Measurements from ENCODE around the gene TRAF1.

Gene TRAF1

DNA sequence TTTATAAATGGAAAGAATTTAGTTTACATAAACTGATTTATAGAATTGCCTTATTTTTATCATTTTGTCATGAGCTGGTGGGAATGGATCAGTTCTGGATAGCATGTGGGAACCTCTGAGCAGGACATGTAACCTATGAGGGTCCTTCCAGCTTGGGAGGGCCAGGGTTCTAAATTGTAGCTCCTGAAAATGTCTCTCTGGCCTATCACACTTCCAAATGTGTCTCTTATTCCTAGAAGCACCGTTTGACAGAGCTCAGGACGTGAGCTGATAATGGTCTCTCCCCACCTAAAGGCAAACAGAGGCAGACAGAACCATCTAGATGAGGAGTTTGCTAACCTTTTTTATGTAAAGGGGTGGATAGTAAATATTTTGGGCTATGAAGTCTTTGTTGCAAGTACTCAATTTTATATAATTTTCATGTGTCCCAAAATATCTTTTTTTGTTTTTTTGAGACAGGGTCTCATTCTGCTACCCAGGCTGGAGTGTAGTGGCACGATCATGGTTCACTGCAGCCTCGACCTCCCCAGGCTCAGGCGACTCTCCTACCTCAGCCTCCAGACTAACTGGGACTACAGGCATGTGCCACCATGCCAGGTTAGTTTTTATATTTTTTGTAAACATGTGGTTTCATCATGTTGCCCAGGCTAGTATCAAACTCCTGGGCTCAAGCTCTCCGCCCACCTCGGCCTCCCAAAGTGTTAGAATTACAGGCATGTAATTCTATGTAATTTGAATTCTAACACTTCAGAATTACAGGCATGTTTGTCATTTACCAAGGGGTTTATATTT lies 4.0 kb downstream of the TRAF1 start:
- no peak for DNase-seq

DNA sequence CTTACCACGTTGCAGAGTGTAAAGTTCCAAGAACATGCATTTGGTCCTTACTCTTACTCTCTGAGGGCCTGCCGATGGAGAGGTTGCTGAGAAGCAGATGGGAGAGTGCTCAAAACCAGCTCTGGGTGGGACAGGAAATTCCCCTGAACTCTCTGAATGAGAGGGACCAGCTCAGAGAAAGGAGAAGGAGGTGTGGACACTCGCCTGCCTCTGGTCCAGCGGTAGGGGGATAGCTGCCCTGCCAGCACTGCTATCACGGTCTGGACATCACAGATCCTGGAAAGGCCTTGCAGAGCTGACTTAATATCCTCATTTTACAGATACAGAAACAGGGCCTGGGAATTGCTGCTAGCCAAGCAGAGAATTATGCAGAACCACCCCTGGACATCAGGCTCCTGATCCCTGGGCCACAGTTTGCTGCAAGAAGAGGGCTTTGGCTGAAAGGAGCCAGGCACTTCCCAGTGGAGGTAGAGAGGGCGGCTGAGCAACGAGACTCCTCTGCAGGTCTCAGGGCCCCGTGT lies 4.9 kb downstream of the TRAF1 start:
- DNase-seq, result no peak

DNA sequence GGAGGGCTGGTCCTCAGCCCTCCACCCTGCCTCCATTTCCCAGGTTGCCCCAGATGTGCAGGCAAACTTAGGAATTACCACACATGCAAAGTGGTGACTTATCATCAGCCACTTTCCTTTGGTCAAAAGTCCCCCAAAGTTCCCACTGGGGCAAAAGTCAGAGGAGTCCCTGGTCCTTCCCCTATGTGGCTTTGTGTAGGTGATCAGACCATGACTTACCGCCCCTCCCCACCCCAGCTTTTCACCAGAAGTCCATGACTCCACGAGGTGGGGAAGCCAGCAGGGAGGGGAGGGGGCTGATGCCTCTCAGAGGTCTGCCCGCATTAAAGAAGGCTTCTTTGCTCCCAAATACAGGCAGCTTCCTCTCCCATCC lies 5.8 kb downstream of the TRAF1 start:
- peak; percentile 77 for DNase-seq

DNA sequence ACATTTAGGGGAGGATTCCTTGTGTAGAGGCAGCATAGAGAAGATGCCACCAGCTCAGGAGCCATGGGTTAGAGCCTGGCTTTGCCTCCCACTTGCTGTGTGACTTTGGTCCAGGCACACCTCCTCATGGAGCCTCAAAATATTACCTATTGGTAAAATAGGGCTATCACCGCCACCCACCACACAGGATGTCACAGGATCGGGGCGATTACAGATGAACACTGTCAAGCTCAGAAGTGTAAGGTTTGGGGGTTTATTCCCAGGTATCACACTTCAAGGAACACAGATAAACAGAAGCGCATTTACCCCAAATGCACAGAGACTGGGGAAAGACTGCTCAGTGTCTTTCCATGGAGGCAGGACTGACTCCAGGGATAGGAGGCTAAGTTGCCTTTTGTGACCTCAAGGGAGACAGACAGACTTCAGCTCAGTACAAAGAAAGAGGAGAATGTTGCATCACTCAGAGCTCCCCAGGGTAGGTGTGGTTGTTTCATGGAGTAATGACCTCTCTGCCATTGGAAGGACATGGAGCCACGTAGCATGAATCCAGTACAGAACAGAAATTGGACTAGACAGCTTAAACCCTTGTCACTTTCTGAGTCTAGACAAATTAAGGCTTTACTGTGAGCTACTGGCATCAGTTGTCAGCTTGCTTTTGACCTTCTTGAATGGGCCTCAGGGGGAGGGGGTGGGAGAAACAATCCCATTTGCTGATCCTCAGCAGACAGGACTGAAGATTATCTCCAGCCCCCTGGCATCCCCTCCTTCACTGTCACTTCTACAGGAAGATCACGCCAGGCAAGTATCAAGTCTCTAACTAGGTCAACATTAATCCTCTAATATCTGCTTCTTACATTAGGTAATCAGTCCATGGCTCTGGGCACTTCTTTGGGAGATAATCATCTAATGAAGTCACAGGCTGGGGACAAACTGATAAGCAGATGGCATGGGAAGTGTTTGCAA lies 6.5 kb downstream of the TRAF1 start:
- peak; percentile 25 for DNase-seq

DNA sequence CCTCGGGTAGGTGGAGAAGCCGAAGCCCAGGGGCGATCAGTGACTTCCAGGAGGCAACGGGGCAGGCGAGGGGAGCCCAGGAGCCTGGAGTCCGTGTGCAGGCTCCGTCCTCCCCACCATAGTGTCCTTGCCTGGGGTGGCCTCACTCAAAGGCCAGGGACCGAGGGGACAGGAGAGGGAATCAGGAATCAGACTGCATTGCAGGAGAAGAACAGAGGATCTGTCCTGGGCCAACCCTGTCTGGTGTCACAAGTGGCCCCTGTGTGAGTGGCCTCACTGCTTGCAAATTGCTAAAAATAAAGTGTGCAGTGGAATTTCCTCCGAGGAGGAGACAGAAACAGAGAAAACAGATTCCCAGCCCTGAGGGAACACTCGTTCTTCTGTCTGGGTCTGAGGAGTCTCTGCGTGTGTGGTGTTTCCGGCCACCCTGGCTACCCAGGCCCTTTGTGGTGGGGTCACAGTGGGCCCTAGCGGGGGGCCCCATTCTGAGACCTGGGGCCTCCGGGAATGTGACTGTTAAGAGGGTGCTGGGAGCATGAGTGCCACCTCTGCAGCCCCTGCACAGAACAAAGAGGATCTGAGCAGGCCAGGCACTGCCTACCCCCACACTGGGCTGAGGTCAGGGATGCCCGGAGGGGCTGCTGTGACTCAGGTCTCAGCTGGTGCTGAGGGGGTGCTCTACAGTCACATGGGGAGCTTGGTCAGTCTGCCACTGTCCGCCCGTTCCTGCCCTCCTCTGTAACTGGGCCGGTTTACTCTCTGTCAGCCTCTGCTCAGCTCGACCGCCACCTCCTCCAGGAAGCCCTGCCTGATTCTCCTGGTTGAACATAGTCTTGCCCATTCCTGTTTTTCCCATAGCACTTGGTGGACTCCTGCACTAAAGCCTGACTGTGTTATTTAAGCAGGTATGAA lies 7.4 kb downstream of the TRAF1 start:
- peak; percentile 36 for DNase-seq

DNA sequence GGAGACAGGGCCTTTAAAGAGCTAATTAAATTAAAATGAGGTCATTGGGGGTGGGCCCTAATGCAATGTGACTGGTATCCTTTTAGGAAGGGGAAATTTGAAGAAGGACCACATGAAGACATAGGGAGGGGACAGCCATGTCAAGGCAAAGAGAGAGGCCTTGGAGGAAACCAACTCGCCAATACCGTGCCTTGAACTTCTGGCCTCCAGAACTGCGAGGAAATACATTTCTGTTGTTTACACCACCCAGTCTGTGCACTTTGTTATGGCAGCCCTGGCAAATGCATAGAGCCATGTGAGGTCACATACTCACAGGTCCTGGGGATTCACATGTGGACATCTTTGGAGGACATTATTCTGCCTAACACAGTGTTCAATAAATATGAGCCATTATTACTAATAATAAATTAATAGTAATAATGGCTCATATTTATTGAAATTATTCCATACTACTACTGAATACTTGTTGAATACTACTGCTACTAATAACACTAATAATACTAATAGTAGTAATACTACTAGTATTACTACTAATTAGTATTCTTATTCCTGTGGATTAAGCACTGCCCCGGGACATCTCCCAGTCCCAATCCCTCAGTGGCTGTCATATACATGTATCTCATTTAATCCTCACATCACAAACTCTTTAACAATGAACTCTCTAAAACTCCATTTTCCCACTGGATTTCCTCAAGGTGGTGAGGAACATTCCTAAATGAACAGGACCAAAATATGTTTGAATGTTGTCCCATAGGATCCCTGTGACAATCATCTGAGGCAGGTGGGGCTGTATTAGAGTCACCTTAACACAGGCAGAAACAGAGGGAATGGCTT lies 8.4 kb downstream of the TRAF1 start:
- peak; percentile 2 for DNase-seq

DNA sequence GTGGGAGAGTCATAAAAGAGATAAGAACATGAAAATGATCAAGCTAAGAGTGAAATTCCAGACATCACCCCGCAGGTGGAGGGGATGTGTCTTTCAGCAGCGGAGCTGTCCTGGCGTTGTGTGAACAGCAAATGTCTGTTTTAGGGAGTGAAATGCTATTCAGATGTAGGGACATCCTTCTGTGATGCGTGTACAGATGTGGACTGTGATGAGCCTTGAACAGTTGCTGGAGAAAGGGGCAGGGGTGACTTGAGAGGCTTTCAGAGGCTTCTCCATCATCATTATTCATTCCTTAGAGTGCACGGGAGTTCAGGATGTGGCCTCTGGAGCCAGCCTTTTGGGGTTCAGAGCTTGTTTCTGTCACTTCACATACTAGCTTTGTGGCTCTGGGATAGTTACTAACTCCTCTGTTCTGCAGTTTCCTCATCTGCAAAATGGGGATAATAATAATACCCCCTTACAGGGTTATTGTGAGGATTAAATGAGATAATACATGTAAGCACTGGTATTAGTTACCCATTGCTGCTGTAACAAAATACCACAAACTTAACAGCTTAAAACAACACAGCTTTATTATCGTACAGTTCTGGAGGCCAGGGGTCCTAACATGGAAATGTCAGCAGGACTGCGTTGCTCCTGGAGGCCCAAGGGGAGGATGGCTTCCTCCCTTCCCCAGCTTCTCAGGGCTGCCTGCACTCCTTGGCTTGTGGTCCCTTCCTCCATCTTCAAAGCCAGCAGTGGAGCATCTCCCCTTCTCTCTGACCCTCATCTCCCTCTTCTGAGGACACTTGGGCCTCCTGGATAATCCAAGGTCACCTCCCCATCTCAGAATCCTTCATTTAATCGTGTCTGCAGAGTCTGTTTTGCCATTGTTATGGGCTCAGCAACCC lies 9.4 kb downstream of the TRAF1 start:
- no peak for DNase-seq

DNA sequence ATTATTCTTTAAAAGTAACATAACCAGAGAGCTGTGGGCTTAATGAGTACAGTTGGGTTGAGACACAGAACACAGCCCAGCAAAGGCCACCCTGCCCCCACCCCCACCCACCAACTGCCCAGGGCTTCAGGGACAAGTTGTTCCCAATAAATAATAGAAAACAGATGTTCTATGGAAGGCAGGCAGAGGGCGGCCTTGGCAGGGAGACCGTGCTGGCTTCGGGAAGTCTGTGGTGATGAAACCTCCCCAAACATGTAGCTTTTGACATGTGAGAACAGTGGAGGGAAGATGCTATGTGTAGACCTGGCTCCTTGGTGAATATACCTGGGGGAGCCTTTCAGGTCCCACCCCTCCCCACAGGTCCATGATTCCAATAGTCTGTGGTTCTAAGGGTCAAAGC lies 10.0 kb downstream of the TRAF1 start:
- DNase-seq, result no peak

DNA sequence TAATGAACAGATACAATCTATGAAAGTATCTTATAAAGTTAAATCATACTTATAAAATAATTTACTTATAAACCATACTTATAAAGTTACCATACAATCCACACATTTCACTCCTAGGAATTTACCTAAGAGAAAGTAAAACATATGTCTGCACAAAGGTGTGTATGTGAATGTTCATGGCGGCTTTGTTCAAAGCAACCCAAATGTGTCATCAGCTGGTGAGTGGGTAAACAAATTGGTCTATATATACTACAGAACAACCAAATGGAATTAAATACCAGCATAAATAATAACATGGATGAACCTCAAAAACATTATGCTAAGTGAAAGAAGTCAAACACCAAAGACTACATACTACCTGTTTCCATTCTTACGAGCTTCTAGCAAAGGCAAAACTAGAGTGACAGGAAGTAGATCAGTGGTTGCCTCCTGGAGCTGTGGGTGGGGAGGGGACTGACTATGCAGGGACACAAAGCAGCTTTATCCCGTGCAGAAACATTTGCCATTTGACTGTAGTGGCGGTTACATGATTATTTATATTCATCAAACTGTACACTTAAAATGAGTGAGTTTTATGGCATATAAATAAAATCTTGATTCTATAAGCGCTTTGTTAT lies 10.6 kb downstream of the TRAF1 start:
- no peak for DNase-seq

DNA sequence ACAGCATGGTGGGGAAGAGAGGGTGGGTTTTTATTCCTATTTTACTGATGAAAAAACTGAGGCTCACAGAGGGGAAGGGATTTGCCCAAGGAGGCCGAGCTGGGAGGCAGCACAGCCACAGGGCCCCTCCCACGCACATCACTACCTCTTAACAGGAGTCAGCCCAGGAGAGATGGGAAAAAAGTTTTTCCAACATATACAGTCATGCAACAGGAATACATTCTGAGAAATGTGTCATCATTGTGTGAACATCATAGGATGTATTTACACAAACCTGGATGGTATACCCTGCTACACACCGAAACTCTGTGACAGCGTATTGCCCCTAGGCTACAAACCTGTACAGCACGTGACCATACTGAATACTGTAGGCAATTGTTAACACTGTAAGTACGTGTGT lies 11.6 kb downstream of the TRAF1 start:
- DNase-seq, result no peak

DNA sequence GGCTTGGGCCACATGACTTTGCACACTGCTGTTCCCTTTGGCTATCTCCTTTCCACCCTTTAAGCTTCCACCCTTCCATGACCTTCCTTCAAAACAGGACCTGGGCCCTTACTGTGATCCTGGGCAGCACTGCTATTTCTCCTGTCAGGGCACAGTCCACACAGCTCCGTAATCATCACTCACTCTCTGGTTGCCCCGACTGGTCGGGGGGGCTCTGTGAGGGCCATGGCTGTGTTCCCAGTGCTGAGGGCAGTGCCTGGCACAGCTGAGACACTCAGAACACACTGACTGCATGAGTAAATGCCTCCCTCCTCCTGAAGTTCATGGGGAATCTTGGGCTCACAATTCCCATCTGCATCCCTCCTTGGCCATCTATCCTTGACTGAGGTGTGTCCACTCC lies 12.2 kb downstream of the TRAF1 start:
- DNase-seq, result no peak

DNA sequence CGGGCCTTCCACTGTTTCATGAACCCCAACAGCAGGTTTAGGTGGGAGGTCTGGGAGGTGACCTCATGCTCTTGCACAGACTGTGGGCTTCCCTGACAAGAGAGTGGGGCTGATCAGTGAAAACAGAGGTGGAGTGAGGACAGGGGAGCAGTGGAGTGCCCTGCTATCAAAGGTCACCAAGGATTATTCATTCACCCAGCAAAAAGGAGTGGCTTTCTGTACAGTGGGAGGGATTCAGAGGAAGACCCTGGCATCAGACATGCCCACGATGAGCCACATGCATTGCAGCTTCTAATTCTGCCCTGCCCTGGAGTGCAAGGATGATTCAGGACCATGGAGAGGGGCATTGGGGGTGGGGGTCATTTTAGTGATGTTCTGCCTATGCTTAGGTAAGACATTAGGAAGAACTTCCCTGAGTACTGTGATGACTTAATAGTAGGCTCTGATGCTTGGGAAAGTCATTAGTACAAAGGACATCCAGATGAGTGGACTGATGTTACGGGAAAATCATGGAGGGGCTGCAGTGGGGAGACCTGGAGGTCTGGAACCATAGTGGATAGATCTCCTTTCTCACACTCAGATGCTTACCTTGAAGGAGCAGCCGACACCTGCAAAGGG lies 12.8 kb downstream of the TRAF1 start:
- no peak for DNase-seq

DNA sequence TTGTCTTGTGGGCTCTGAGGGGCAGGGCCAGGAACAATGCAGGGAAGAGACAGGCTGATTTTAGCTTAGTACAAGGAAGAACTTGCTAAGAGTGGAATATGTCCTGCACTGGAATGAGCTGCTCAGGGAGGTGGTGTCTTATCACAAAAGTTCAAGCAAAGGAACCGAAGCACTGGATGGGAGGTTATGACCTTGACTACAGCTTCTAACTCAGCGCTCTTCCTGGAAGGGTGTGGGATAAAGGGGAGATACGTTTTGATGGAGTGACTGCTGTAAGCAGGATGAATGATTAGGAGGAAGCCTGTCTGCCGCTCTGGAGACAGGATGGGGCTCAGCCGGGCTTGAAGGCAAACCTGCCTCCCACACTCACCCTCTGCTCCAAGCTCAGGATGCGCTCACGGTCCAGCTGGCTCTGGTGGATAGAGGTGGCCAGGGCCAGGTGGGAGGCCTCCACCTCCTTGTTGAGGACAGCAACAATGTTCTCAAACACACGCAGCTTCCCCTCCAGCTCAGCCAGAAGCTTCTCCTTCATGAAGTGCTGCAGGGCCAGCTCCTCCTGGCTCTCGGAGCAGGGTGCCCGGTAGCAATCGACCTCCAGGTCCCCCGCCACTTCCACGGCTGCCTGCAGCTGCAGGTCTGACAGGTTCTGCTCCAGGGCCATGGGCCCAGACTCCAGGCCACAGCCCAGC lies 13.5 kb downstream of the TRAF1 start:
- no peak for DNase-seq

DNA sequence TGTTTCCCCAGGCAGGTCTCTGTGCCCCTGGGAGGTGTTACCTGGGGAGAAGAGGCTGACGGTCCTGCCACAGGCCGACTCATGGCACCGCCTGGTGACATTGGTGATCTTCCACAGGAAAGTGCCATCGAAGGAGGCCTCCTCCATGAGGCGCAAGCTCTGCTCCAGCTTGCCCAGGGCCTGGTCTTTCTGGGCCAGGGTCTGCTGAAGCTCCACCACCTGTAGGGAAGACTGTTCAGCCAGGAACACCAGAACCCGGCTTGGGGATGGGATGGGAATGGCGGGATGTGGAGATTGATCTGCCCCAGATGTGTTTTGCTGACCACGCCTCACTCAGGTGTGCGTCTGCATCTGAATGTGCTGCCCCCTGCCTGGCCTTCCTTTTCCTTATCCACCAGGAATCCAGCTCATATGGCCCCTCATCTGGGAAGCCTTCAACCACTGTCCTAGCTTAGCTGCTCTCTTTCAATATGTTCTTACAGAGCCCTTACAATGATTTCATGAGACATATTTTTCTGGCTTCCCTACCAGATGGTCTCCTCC lies 15.2 kb downstream of the TRAF1 start:
- no peak for DNase-seq

DNA sequence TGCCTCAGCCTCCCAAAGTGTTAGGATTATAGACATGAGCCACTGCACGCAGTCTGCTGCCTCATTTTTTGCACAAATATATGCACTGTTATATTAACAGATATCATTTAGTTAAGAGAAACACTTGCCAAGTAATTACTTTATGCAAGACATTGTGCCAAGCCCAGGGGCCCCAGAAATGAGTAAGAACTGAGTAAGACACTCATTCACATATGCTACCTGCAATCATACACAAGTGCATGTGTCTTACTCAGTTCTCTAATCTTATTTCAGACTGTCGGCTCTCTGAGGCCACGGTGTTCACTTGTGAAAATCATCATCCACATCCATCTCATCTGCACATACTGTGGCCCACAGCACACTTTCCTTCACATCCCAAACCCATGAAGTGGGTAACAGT lies 16.0 kb downstream of the TRAF1 start:
- DNase-seq, result no peak

DNA sequence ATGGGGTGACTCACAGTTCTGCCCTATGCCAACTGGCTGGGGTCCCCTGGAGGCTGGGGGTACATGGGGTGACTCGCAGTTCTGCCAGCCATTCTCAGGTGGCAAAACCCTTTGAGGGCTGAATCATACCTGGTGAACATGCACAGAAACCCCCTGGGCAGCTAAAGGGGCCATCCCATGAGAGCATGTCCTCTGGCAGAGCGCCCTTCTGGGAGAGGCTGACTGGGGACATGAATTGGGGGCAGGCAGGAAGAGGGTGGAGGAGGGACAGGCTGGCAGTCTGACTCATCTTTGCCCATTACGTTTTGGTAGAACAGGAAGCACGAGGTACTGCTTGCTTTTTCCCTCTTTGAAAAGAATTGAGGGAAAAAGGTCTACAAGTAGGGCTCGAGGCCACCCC lies 16.7 kb downstream of the TRAF1 start:
- no peak for DNase-seq

DNA sequence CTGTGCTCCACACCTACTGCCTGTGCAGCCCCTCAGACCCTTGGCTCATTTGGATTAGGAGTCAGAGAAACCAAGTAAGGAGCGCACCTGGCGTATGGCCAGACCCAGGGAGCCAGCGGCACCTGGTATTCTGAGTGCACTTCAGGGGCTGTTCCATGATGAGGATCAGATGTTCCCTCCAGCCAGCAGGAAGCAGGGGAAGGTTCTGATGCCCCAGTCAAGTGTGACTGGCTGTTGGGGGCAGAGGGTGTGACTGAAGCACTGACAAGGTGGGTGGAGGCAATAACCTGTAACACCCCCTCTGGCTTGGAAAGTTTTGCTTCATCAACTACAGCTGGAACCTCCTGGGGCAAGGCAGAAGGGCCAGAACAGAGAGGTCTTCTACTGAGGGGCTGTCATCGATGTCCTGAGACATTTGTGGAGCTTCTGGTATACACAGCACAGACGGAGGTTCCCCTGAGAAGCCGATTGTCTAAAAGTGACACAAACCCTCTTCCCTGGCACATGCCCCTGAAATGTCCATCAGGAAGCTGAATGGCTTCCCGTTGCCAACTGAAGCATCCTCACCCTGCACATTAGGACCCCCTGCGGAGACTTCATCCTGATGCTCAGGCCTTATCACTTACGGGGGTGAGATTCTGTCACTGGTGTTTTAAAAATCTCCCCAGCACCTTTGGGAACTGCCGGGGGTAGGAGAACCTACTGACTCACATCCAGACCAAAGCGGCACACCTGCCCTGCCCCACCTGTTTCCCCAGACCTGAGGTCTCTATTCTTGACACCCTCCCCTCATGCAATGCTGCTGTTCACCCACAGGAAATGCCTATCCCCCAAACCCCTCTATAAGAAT lies 21.1 kb downstream of the TRAF1 start:
- no peak for DNase-seq

DNA sequence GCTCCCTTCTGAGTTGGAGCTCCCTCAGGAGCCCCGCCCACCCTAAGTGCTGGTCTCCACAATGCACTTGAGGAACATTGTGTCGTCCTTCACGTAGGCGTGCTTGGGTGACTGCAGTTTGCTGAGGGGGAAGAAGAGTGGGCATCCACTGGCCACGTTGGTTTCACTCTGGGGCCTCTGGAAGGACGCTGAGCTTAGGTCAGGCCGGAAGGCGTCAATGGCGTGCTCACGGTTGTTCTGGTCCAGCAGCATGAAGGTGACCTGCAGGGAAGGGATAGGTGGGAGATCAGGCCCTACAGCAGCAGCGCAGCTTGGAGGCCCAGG lies 21.7 kb downstream of the TRAF1 start:
- DNase-seq, result no peak

Measured in suppressor macrophage treated with lipopolysaccharide for 4 hours (primary cell).